HepG2 (cell line): Measurements from ENCODE around the gene NOTUM. TPM values are rescaled to one million over a fixed set of nuclear protein-coding genes. Genes with fewer than 3 reads are reported as not detected.

Experiments used
- CBFB ChIP-seq: sonication (generic); formaldehyde crosslinking; IDR thresholded peaks from 2 replicates; pipeline ENCODE4 v1.4.0; 2020; ENCODE audit warnings: missing genetic modification reagents
- LCORL ChIP-seq, 2 experiments: fragments of 450-650 bp in 1 of 2; sonication (generic) in 1 of 2; formaldehyde crosslinking in 1 of 2; IDR thresholded peaks; 2 replicates each; pipeline versions ENCODE4 v1.5.0 to v1.6.1; 2017 to 2020; ENCODE audit warnings: antibody characterized with exemption in 1 of 2, missing genetic modification reagents in 1 of 2
- MTF1 ChIP-seq: sonication (generic); formaldehyde crosslinking; IDR thresholded peaks from 2 replicates; pipeline ENCODE4 v1.5.0; 2020; ENCODE audit warnings: missing genetic modification reagents
- NKX3-1 ChIP-seq: sonication (generic); formaldehyde crosslinking; IDR thresholded peaks from 2 replicates; pipeline ENCODE4 v1.5.0; 2020; ENCODE audit warnings: missing genetic modification reagents
- NR2F6 ChIP-seq, 2 experiments: IDR thresholded peaks; 2 replicates each; pipeline ENCODE4 v1.6.1; 2016; ENCODE audit warnings: antibody characterized with exemption in 1 of 2, mild to moderate bottlenecking in 1 of 2
- TP53 ChIP-seq: sonication (generic); formaldehyde crosslinking; conservative IDR thresholded peaks from 2 replicates; pipeline ENCODE4 v1.4.0; 2020; ENCODE audit warnings: missing genetic modification reagents
- ZBTB43 ChIP-seq: sonication (generic); formaldehyde crosslinking; conservative IDR thresholded peaks from 2 replicates; pipeline ENCODE4 v1.4.0; 2020; ENCODE audit warnings: missing genetic modification reagents
- ZNF12 ChIP-seq: sonication (generic); formaldehyde crosslinking; IDR thresholded peaks from 2 replicates; pipeline ENCODE4 v1.5.0; 2020; ENCODE audit warnings: missing genetic modification reagents
- ZNF281 ChIP-seq: sonication (generic); formaldehyde crosslinking; IDR thresholded peaks from 2 replicates; pipeline ENCODE4 v1.4.0; 2020; ENCODE audit warnings: missing genetic modification reagents, borderline replicate concordance
- ZNF44 ChIP-seq: sonication (generic); formaldehyde crosslinking; IDR thresholded peaks from 2 replicates; pipeline ENCODE4 v1.5.1; 2020; ENCODE audit warnings: mild to moderate bottlenecking, missing genetic modification reagents
- polyA plus RNA-seq, 8 experiments: library from polyadenylated mRNA; depleted of rRNA in 3 of 8; stranded (reverse) in 7 of 8; unstranded in 1 of 8; fragments of >200 nt; fragmentation: Illumina TruSeq in 4 of 8; extraction: Trizol in 4 of 8; gene quantifications; 2 replicates each; pipeline versions ENCODE4 v1.2.1 to v1.2.3, GENCODE V29; 2011 to 2016; ENCODE audit warnings: low read depth in 4 of 8, missing spikeins in 1 of 8, mixed read lengths in 1 of 8; ENCODE audit not compliant: insufficient read depth in 1 of 8
- total RNA-seq, 5 experiments: library from RNA; depleted of rRNA; stranded (reverse); fragments of >200 nt; fragmentation: Illumina TruSeq; extraction: Trizol; gene quantifications; 2 replicates each; pipeline ENCODE4 v1.2.3, GENCODE V29; 2016; ENCODE audit warnings: low read depth in 1 of 5
- TF ChIP-seq, protein P1 (sequence below): sonication (generic); formaldehyde crosslinking; IDR thresholded peaks from 2 replicates; pipeline ENCODE4 v1.4.0; 2020; ENCODE audit warnings: missing genetic modification reagents
- TF ChIP-seq, protein P2 (sequence below): sonication (generic); formaldehyde crosslinking; IDR thresholded peaks from 2 replicates; pipeline ENCODE4 v1.8.0; 2022; ENCODE audit warnings: low read depth, missing genetic modification reagents
- TF ChIP-seq, protein P3 (sequence below): sonication (generic); formaldehyde crosslinking; IDR thresholded peaks from 2 replicates; pipeline ENCODE4 v1.4.0; 2020; ENCODE audit warnings: missing genetic modification reagents
- TF ChIP-seq, protein P4 (sequence below): sonication (generic); formaldehyde crosslinking; IDR thresholded peaks from 2 replicates; pipeline ENCODE4 v1.4.0; 2020; ENCODE audit warnings: mild to moderate bottlenecking, missing genetic modification reagents, borderline replicate concordance

Gene NOTUM
- total and polyA plus RNA-seq, 2 of the 13 experiments (the other 11 are each of a cell fraction or from before 2014, with no cell fraction given), result 150 to 160 TPM

- TF ChIP-seq ZNF281, result peak; percentile 32; the same call in 1 of the 2 replicates
- no peak for TF ChIP-seq ZNF12 (CRISPR knock-in tag)
- TF ChIP-seq NKX3-1 (CRISPR knock-in tag), result 0 out of 2 replicates have a peak, but pooled peaks have one; percentile 3
- TF ChIP-seq NR2F6 (IDR thresholded peaks at IDR 0.05), result 0 out of 2 replicates have a peak, but pooled peaks have one; percentile 12
- TF ChIP-seq NR2F6 (CRISPR knock-in tag; IDR thresholded peaks at IDR 0.05), result peak; percentile 58; the same call in 1 of the 2 replicates
- TF ChIP-seq MTF1 (CRISPR knock-in tag), result no peak
- TF ChIP-seq TP53 (CRISPR knock-in tag), result 0 out of 2 replicates have a peak, but pooled peaks have one; percentile 20
- TF ChIP-seq, protein P1, sequence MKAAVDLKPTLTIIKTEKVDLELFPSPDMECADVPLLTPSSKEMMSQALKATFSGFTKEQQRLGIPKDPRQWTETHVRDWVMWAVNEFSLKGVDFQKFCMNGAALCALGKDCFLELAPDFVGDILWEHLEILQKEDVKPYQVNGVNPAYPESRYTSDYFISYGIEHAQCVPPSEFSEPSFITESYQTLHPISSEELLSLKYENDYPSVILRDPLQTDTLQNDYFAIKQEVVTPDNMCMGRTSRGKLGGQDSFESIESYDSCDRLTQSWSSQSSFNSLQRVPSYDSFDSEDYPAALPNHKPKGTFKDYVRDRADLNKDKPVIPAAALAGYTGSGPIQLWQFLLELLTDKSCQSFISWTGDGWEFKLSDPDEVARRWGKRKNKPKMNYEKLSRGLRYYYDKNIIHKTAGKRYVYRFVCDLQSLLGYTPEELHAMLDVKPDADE (CRISPR knock-in tag), result 0 out of 2 replicates have a peak, but pooled peaks have one; percentile 0
- TF ChIP-seq, protein P2, sequence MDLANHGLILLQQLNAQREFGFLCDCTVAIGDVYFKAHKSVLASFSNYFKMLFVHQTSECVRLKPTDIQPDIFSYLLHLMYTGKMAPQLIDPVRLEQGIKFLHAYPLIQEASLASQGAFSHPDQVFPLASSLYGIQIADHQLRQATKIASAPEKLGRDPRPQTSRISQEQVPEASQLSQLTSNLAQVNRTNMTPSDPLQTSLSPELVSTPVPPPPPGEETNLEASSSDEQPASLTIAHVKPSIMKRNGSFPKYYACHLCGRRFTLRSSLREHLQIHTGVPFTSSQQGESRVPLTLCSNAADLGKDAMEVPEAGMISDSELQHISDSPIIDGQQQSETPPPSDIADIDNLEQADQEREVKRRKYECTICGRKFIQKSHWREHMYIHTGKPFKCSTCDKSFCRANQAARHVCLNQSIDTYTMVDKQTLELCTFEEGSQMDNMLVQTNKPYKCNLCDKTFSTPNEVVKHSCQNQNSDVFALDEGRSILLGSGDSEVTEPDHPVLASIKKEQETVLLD (CRISPR knock-in tag), result 0 out of 2 replicates have a peak, but pooled peaks have one; percentile 42
- 0 out of 2 replicates have a peak, but pooled peaks have one; percentile 30 for TF ChIP-seq ZBTB43 (CRISPR knock-in tag)
- no peak; the same call in 1 of the 2 replicates for TF ChIP-seq CBFB (CRISPR knock-in tag)
- TF ChIP-seq, protein P3, sequence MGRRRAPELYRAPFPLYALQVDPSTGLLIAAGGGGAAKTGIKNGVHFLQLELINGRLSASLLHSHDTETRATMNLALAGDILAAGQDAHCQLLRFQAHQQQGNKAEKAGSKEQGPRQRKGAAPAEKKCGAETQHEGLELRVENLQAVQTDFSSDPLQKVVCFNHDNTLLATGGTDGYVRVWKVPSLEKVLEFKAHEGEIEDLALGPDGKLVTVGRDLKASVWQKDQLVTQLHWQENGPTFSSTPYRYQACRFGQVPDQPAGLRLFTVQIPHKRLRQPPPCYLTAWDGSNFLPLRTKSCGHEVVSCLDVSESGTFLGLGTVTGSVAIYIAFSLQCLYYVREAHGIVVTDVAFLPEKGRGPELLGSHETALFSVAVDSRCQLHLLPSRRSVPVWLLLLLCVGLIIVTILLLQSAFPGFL (CRISPR knock-in tag), result no peak; the same call in 1 of the 2 replicates
- TF ChIP-seq LCORL (IDR thresholded peaks at IDR 0.05), result no peak; the same call in 1 of the 2 replicates
- TF ChIP-seq LCORL (CRISPR knock-in tag; IDR thresholded peaks at IDR 0.05), result peak; percentile 58
- TF ChIP-seq, protein P4, sequence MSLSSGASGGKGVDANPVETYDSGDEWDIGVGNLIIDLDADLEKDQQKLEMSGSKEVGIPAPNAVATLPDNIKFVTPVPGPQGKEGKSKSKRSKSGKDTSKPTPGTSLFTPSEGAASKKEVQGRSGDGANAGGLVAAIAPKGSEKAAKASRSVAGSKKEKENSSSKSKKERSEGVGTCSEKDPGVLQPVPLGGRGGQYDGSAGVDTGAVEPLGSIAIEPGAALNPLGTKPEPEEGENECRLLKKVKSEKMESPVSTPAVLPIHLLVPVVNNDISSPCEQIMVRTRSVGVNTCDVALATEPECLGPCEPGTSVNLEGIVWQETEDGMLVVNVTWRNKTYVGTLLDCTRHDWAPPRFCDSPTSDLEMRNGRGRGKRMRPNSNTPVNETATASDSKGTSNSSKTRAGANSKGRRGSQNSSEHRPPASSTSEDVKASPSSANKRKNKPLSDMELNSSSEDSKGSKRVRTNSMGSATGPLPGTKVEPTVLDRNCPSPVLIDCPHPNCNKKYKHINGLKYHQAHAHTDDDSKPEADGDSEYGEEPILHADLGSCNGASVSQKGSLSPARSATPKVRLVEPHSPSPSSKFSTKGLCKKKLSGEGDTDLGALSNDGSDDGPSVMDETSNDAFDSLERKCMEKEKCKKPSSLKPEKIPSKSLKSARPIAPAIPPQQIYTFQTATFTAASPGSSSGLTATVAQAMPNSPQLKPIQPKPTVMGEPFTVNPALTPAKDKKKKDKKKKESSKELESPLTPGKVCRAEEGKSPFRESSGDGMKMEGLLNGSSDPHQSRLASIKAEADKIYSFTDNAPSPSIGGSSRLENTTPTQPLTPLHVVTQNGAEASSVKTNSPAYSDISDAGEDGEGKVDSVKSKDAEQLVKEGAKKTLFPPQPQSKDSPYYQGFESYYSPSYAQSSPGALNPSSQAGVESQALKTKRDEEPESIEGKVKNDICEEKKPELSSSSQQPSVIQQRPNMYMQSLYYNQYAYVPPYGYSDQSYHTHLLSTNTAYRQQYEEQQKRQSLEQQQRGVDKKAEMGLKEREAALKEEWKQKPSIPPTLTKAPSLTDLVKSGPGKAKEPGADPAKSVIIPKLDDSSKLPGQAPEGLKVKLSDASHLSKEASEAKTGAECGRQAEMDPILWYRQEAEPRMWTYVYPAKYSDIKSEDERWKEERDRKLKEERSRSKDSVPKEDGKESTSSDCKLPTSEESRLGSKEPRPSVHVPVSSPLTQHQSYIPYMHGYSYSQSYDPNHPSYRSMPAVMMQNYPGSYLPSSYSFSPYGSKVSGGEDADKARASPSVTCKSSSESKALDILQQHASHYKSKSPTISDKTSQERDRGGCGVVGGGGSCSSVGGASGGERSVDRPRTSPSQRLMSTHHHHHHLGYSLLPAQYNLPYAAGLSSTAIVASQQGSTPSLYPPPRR (CRISPR knock-in tag), result no peak; the same call in 1 of the 2 replicates
- no peak for TF ChIP-seq ZNF44 (CRISPR knock-in tag)
Measured at GRCh38 chr17:81995463-81996231, 34.7 kb upstream of the NOTUM start (continued).
